Amniotic epithelial cell (primary cell): Measurements from ENCODE around the gene CHERP.
A peak's percentile ranks its signal among the peaks of the same experiment; 100 is the strongest.
"Not testable (repeated sequence)": the region's sequence is repeated elsewhere in the genome, so short reads cannot be mapped to it uniquely, and the experiment has no call there.

Experiments
- DNase-seq: peaks from one replicate; pipeline ENCODE4 v3.0.0-alpha.2; 2010; ENCODE audit warnings: low read depth

The CHERP gene

GRCh38 chr19:16576690-16577530 is 34.7 kb upstream of the CHERP start:
- no peak for DNase-seq

GRCh38 chr19:16575861-16576689 is 33.8 kb upstream of the CHERP start:
- DNase-seq, result no peak

- no peak for DNase-seq
Observed at GRCh38 chr19:16575282-16575681, 33.0 kb upstream of the CHERP start.

GRCh38 chr19:16573925-16574324 is 31.7 kb upstream of the CHERP start:
- DNase-seq, result no peak

- no peak for DNase-seq
Observed at GRCh38 chr19:16573296-16573695, 31.1 kb upstream of the CHERP start.

- DNase-seq, result peak; percentile 88
Observed at GRCh38 chr19:16572332-16573211, 30.3 kb upstream of the CHERP start, which contains the start of gene SLC35E1. SLC35E1 (minus strand) TSS chr19:16572415; CDS start chr19:16572364, 51 bp downstream.

- DNase-seq, result no peak
Observed at GRCh38 chr19:16571822-16572331, 29.6 kb upstream of the CHERP start.

GRCh38 chr19:16571283-16571682 is 29.0 kb upstream of the CHERP start:
- DNase-seq, result no peak

GRCh38 chr19:16569609-16570320 is 27.5 kb upstream of the CHERP start:
- DNase-seq, result no peak

- no peak for DNase-seq
Observed at GRCh38 chr19:16566702-16567101, 24.5 kb upstream of the CHERP start.

GRCh38 chr19:16566161-16566560 is 23.9 kb upstream of the CHERP start:
- DNase-seq, result no peak

GRCh38 chr19:16564842-16565241 is 22.6 kb upstream of the CHERP start:
- no peak for DNase-seq

GRCh38 chr19:16562608-16563025 is 20.4 kb upstream of the CHERP start:
- no peak for DNase-seq

- DNase-seq, result no peak
Observed at GRCh38 chr19:16561382-16561781, 19.1 kb upstream of the CHERP start.

- DNase-seq, result no peak
Observed at GRCh38 chr19:16559780-16560276, 17.6 kb upstream of the CHERP start.

- DNase-seq, result no peak
Observed at GRCh38 chr19:16554776-16555175, 12.5 kb upstream of the CHERP start.

- not testable (repeated sequence) for DNase-seq
Observed at GRCh38 chr19:16551902-16552301, 9.7 kb upstream of the CHERP start.

GRCh38 chr19:16548956-16549355 is 6.7 kb upstream of the CHERP start:
- no peak for DNase-seq

GRCh38 chr19:16544473-16545231 is 2.4 kb upstream of the CHERP start:
- no peak for DNase-seq

GRCh38 chr19:16543734-16544133 is 1.5 kb upstream of the CHERP start:
- DNase-seq, result not testable (repeated sequence)
